CD14-positive monocyte (primary cell): ENCODE data around the gene NFRKB. TPM values are rescaled to one million over a fixed set of nuclear protein-coding genes. Genes with fewer than 3 reads are reported as not detected.

Source experiments
- DNase-seq, 3 donors: peaks; one replicate each; pipeline ENCODE4 v3.0.0-alpha.2; 2011 to 2022
- H2AFZ ChIP-seq: 2 replicates; pipeline ENCODE4 v1.6.0; 2012; ENCODE audit warnings: mild to moderate bottlenecking, low read depth, low read length, inconsistent platforms; ENCODE audit not compliant: insufficient read depth, poor library complexity, severe bottlenecking
- H3K27ac ChIP-seq, 2 donors: 1 replicate in 1 of 2; 2 replicates in 1 of 2; pipeline ENCODE4 v1.5.1; 2012 to 2013; ENCODE audit warnings: low read length in 2 of 2, control low read depth in 1 of 2, inconsistent platforms in 1 of 2, low read depth in 1 of 2, mild to moderate bottlenecking in 1 of 2
- H3K27me3 ChIP-seq, 2 donors: one replicate each; pipeline versions ENCODE4 v1.6.0 to v1.6.1; 2011 to 2013; ENCODE audit warnings: low read length in 2 of 2; ENCODE audit not compliant: control insufficient read depth in 2 of 2, insufficient read depth in 2 of 2
- H3K36me3 ChIP-seq, 2 donors: replicated peaks in 1 of 2; 1 replicate in 1 of 2; 2 replicates in 1 of 2; pipeline versions ENCODE4 v1.5.1 to v1.6.1; 2012 to 2013; ENCODE audit warnings: low read length in 2 of 2, control low read depth in 1 of 2, inconsistent platforms in 1 of 2, mild to moderate bottlenecking in 1 of 2; ENCODE audit not compliant: insufficient read depth in 2 of 2, control insufficient read depth in 1 of 2
- H3K4me1 ChIP-seq, 2 donors: 1 replicate in 1 of 2; 2 replicates in 1 of 2; pipeline versions ENCODE4 v1.5.1 to v1.6.1; 2012 to 2013; ENCODE audit warnings: low read length in 2 of 2, control low read depth in 1 of 2, inconsistent platforms in 1 of 2, mild to moderate bottlenecking in 1 of 2, moderate library complexity in 1 of 2; ENCODE audit not compliant: insufficient read depth in 2 of 2, control insufficient read depth in 1 of 2
- H3K4me2 ChIP-seq: replicated peaks from 2 replicates; pipeline ENCODE3; 2012; ENCODE audit warnings: low read length, moderate library complexity, mild to moderate bottlenecking; ENCODE audit not compliant: poor library complexity, severe bottlenecking; ENCODE audit errors: extremely low read depth
- H3K4me3 ChIP-seq, 3 experiments: fragments of 200-600 bp in 1 of 3; sonication (generic) in 1 of 3; replicated peaks in 1 of 3; 1 replicate in 2 of 3; 2 replicates in 1 of 3; pipeline ENCODE4 v1.5.1; 2011 to 2013; ENCODE audit warnings: low read length in 3 of 3, mild to moderate bottlenecking in 3 of 3, control low read depth in 2 of 3, low read depth in 2 of 3, inconsistent platforms in 1 of 3, moderate library complexity in 1 of 3
- H3K79me2 ChIP-seq: 2 replicates; pipeline ENCODE4 v1.6.0; 2012; ENCODE audit warnings: mild to moderate bottlenecking, control low read depth, inconsistent platforms, low read length, moderate library complexity; ENCODE audit not compliant: insufficient read depth
- H3K9ac ChIP-seq: 2 replicates; pipeline ENCODE4 v1.6.0; 2017; ENCODE audit warnings: low read length, mild to moderate bottlenecking; ENCODE audit not compliant: insufficient read depth, poor library complexity, severe bottlenecking
- H3K9me3 ChIP-seq, 2 donors: replicated peaks in 1 of 2; 1 replicate in 1 of 2; 2 replicates in 1 of 2; pipeline versions ENCODE4 v1.5.1 to v1.6.1; 2012 to 2013; ENCODE audit warnings: low read length in 2 of 2, control low read depth in 1 of 2; ENCODE audit not compliant: control insufficient read depth in 1 of 2, insufficient read depth in 1 of 2
- H4K20me1 ChIP-seq: 2 replicates; pipeline ENCODE4 v1.6.0; 2012; ENCODE audit warnings: mild to moderate bottlenecking, low read length, control low read depth, moderate library complexity; ENCODE audit not compliant: insufficient read depth
- H3K27ac Mint-ChIP-seq, 7 donors: one replicate each; pipeline ENCODE4 v1.8.0; 2020; ENCODE audit warnings: mild to moderate bottlenecking in 7 of 7, mixed read lengths in 7 of 7, moderate library complexity in 6 of 7, inconsistent platforms in 2 of 7
- H3K27me3 Mint-ChIP-seq, 3 donors: one replicate each; pipeline ENCODE4 v1.8.0; 2021 to 2022; ENCODE audit warnings: low read depth in 3 of 3, mild to moderate bottlenecking in 3 of 3, mixed read lengths in 3 of 3, moderate library complexity in 3 of 3, inconsistent platforms in 1 of 3
- H3K36me3 Mint-ChIP-seq, 2 donors: one replicate each; pipeline ENCODE4 v1.8.0; 2020; ENCODE audit warnings: mixed read lengths in 2 of 2, inconsistent platforms in 1 of 2, mild to moderate bottlenecking in 1 of 2
- H3K4me1 Mint-ChIP-seq: one replicate; pipeline ENCODE4 v1.8.0; 2020; ENCODE audit warnings: mild to moderate bottlenecking, mixed read lengths
- H3K4me3 Mint-ChIP-seq, 2 donors: one replicate each; pipeline ENCODE4 v1.8.0; 2020; ENCODE audit warnings: mild to moderate bottlenecking in 2 of 2, mixed read lengths in 2 of 2, moderate library complexity in 1 of 2
- H3K9me3 Mint-ChIP-seq, 7 donors: one replicate each; pipeline ENCODE4 v1.8.0; 2020 to 2022; ENCODE audit warnings: mixed read lengths in 7 of 7, mild to moderate bottlenecking in 6 of 7, moderate library complexity in 6 of 7, inconsistent platforms in 2 of 7
- WGBS: methylation state at CpG from one replicate; pipeline ENCODE4 v1.1.5; 2013; ENCODE audit warnings: missing lambda C conversion rate; ENCODE audit not compliant: insufficient coverage; 5-methylcytosine and 5-hydroxymethylcytosine counted together
- intact Hi-C, 2 donors: fragments of 100-400 bp; cut with micrococcal nuclease; formaldehyde crosslinking; loops; one replicate each; pipeline versions ENCODE4 v1.15.0 to v1.15.1; 2023
- polyA plus RNA-seq, 3 donors: library from polyadenylated mRNA; depleted of rRNA in 1 of 3; unstranded in 2 of 3; stranded (reverse) in 1 of 3; fragments of 300-500 nt in 2 of 3; fragments of >200 nt in 1 of 3; fragmentation: Illumina TruSeq in 2 of 3; gene quantifications; 1 replicate in 2 of 3; 2 replicates in 1 of 3; pipeline ENCODE4 v1.2.3, GENCODE V29; 2012 to 2021
- TF ChIP-seq, protein P1 (sequence below): fragments of 200-600 bp; IDR thresholded peaks from one replicate; pipeline ENCODE4 v1.8.0; 2022; ENCODE audit warnings: antibody characterized with exemption, mild to moderate bottlenecking

Gene NFRKB
- polyA plus RNA-seq, 3 donors = 5.8 to 25.6 (median 9.1) TPM

DNA sequence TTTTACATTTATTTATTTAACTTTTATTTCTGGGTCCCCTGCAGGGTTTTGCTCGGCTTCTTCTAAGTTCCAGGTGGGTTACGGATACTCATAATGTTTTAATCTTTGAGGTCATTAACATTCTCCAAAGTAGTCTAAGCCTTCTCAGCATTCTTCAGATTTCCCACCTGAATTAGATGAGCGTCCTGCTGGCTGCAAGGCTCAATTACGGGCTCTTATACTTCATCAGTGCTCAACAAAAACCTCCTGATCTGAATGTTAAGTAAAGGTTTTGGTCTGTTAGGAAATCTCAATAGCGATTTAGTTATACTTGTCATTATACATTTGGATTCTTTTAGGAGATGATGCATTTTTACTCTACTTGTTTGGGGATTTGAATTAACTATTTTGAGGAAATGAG, 27.3 kb upstream of the NFRKB start:
- Histone ChIP-seq H3K9ac (no peak overlapping the region), H3K36me3 (peaks cover 5 to 26% of the 10 kb centered on the region in 2 donors), H3K4me1 (peaks cover 16 to 28% of the 10 kb centered on the region in 2 donors), H2AFZ (no peak overlapping the region), H3K4me3 (no peak overlapping the region), H4K20me1 (no peaks in the 10 kb centered on the region), H3K79me2 (no peaks in the 10 kb centered on the region), H3K27ac (no peak overlapping the region), H3K4me2 (no peak overlapping the region), H3K9me3 (no peaks in the 10 kb centered on the region), H3K27me3 (no peaks in the 10 kb centered on the region)
- WGBS = no CpG with 5 or more reads among the region's 5 CpGs
- Mint-ChIP-seq H3K27ac (no peak overlapping the region), H3K4me1 (peaks cover 28% of the 10 kb centered on the region), H3K36me3 (peaks cover 34% of the 10 kb centered on the region in 2 donors), H3K27me3 (no peaks in the 10 kb centered on the region), H3K4me3 (no peak overlapping the region), H3K9me3 (no peaks in the 10 kb centered on the region)
- intact Hi-C loops = loop anchor here (2.0 to 10.0 kb wide), 3 partner anchors 142 to 212 kb away; partner anchors contain the start of gene APLP2 (in 1 of the 2)
- DNase-seq = no peak
- TF ChIP-seq, protein P1, sequence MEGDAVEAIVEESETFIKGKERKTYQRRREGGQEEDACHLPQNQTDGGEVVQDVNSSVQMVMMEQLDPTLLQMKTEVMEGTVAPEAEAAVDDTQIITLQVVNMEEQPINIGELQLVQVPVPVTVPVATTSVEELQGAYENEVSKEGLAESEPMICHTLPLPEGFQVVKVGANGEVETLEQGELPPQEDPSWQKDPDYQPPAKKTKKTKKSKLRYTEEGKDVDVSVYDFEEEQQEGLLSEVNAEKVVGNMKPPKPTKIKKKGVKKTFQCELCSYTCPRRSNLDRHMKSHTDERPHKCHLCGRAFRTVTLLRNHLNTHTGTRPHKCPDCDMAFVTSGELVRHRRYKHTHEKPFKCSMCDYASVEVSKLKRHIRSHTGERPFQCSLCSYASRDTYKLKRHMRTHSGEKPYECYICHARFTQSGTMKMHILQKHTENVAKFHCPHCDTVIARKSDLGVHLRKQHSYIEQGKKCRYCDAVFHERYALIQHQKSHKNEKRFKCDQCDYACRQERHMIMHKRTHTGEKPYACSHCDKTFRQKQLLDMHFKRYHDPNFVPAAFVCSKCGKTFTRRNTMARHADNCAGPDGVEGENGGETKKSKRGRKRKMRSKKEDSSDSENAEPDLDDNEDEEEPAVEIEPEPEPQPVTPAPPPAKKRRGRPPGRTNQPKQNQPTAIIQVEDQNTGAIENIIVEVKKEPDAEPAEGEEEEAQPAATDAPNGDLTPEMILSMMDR = no peak

DNA sequence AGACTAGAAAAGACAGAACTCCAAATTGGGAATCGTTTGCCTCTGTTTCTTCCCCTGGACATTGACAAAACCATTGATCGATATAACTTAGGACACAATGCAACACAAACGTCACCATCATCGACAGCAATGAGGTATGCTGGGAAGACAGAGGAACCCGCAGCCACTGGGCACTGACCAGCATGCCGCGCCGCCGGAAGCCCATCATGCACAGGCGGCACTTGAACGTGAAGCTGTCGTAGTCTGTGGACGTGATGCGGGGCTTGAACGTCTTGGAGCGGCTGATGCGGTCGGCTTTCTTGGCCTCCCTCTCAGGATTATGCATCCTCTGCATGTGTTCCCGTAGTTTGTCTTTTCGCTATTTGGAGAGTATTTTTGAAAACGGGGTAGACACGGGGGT, 23.0 kb upstream of the NFRKB start:
- peaks cover 16% of the 10 kb centered on the region for H3K4me1 Mint-ChIP-seq
- TF ChIP-seq, protein P1 = no peak
- Histone ChIP-seq H3K79me2 (no peaks in the 10 kb centered on the region), H3K9ac (no peak overlapping the region), H3K4me2 (no peak overlapping the region), H3K4me1 (peaks cover 11 to 16% of the 10 kb centered on the region in 2 donors), H3K27ac (no peak overlapping the region), H3K9me3 (no peaks in the 10 kb centered on the region), H3K36me3 (peaks cover 32 to 56% of the 10 kb centered on the region in 2 donors), H3K27me3 (no peaks in the 10 kb centered on the region), H2AFZ (no peak overlapping the region), H3K4me3 (no peak overlapping the region), H4K20me1 (no peaks in the 10 kb centered on the region)
- no peaks in the 10 kb centered on the region for H3K9me3 Mint-ChIP-seq
- no peak for DNase-seq
- intact Hi-C loops = no loop called here
- H3K27me3 Mint-ChIP-seq = peaks cover 0 to 3% (median 0%) of the 10 kb centered on the region in 3 donors
- no peak overlapping the region for H3K4me3 Mint-ChIP-seq
- no peak overlapping the region for H3K27ac Mint-ChIP-seq
- 98% methylated on average over 15 of the region's 22 CpGs for WGBS
- H3K36me3 Mint-ChIP-seq = peaks cover 43 to 62% of the 10 kb centered on the region in 2 donors
